DOHH2 (cell line): ENCODE data around the gene APOBEC3B.

ENCODE experiments used
- H3F3A ChIP-seq: fragments of 200-600 bp; sonication (generic), shearing (Covaris generic); 2 replicates; pipeline ENCODE4 v1.6.0; 2016; ENCODE audit warnings: antibody characterized with exemption, mild to moderate bottlenecking; ENCODE audit not compliant: control insufficient read depth, insufficient read depth
- H3K27ac ChIP-seq: fragments of 200-600 bp; sonication (generic); 2 replicates; pipeline ENCODE4 v1.5.1; 2014; ENCODE audit warnings: low read depth, mild to moderate bottlenecking, low read length, moderate library complexity
- H3K27me3 ChIP-seq: fragments of 200-600 bp; sonication (generic); 2 replicates; pipeline ENCODE4 v1.6.1; 2014; ENCODE audit warnings: mild to moderate bottlenecking, low read length, mixed read lengths; ENCODE audit not compliant: control insufficient read depth
- H3K36me3 ChIP-seq: fragments of 200-600 bp; sonication (generic); 2 replicates; pipeline ENCODE4 v1.6.1; 2014; ENCODE audit warnings: mild to moderate bottlenecking, low read length, moderate library complexity, mixed read lengths; ENCODE audit not compliant: control insufficient read depth
- H3K4me1 ChIP-seq: fragments of 200-600 bp; sonication (generic); 2 replicates; pipeline ENCODE4 v1.6.1; 2014; ENCODE audit warnings: mild to moderate bottlenecking, low read length, mixed read lengths; ENCODE audit not compliant: control insufficient read depth
- H3K4me2 ChIP-seq: fragments of 200-600 bp; sonication (generic); 2 replicates; pipeline ENCODE4 v1.6.0; 2014; ENCODE audit warnings: mild to moderate bottlenecking, low read length, moderate library complexity
- H3K4me3 ChIP-seq: fragments of 200-600 bp; sonication (generic); 2 replicates; pipeline ENCODE4 v1.5.1; 2014; ENCODE audit warnings: mild to moderate bottlenecking, low read length, mixed read lengths
- H3K79me2 ChIP-seq: fragments of 200-600 bp; sonication (generic); 2 replicates; pipeline ENCODE4 v1.6.1; 2014; ENCODE audit warnings: mild to moderate bottlenecking, low read length, mixed read lengths; ENCODE audit not compliant: control insufficient read depth
- H3K9me2 ChIP-seq: fragments of 200-600 bp; sonication (generic); replicated peaks from 2 replicates; pipeline ENCODE4 v1.6.1; 2014; ENCODE audit warnings: mild to moderate bottlenecking, low read length, mixed read lengths; ENCODE audit not compliant: control insufficient read depth
- H3K9me3 ChIP-seq: fragments of 200-600 bp; sonication (generic); 2 replicates; pipeline ENCODE4 v1.6.1; 2014; ENCODE audit warnings: antibody characterized with exemption, low read length, mixed read lengths; ENCODE audit not compliant: control insufficient read depth, insufficient read depth
- H4K20me1 ChIP-seq: fragments of 200-600 bp; sonication (generic); 2 replicates; pipeline ENCODE4 v1.6.0; 2014; ENCODE audit warnings: low read depth, mild to moderate bottlenecking, antibody characterized with exemption, low read length, moderate library complexity; ENCODE audit not compliant: control insufficient read depth, insufficient read depth
- CTCF ChIP-seq: fragments of 200-600 bp; sonication (generic); IDR thresholded peaks from one replicate; pipeline ENCODE4 v1.5.1; 2014; ENCODE audit warnings: antibody characterized with exemption, mild to moderate bottlenecking, low read depth, low read length; ENCODE audit not compliant: poor library complexity, severe bottlenecking
- EZH2phosphoT487 ChIP-seq: fragments of 200-600 bp; sonication (generic); IDR thresholded peaks from 2 replicates; pipeline ENCODE4 v1.6.1; 2017; ENCODE audit warnings: borderline replicate concordance, mild to moderate bottlenecking, antibody characterized with exemption, low read length, moderate library complexity, mixed read lengths

The APOBEC3B gene

GRCh38 chr22:38938221-38938620 lies 43.9 kb upstream of the APOBEC3B start:
- peaks cover 9% of the 10 kb centered on the region; the same call in 1 of the 2 replicates for H3K4me1 ChIP-seq
- H3K27ac ChIP-seq: no peak overlapping the region
- no peak overlapping the region for H3K4me2 ChIP-seq
- 0 out of 2 replicates have a peak, but pooled peaks cover 3% of the 10 kb centered on the region for H4K20me1 ChIP-seq
- H3K9me2 ChIP-seq: no peaks in the 10 kb centered on the region
- H3K36me3 ChIP-seq: no peaks in the 10 kb centered on the region
- peaks cover 31% of the 10 kb centered on the region for H3K27me3 ChIP-seq
- no peaks in the 10 kb centered on the region for H3K79me2 ChIP-seq
- peaks cover 3% of the 10 kb centered on the region; the same call in 1 of the 2 replicates for H3F3A ChIP-seq
- TF ChIP-seq EZH2phosphoT487: no peak
- no peaks in the 10 kb centered on the region for H3K9me3 ChIP-seq
- H3K4me3 ChIP-seq: no peak overlapping the region

- peaks cover 37% of the 10 kb centered on the region for H3K27me3 ChIP-seq
- no peak overlapping the region for H3K27ac ChIP-seq
- H3K4me1 ChIP-seq: peaks cover 12% of the 10 kb centered on the region; the same call in 1 of the 2 replicates
- no peak overlapping the region for H3K4me3 ChIP-seq
- H3F3A ChIP-seq: peaks cover 3% of the 10 kb centered on the region; the same call in 1 of the 2 replicates
- no peaks in the 10 kb centered on the region for H3K79me2 ChIP-seq
- H3K9me3 ChIP-seq: no peaks in the 10 kb centered on the region
- no peaks in the 10 kb centered on the region for H3K9me2 ChIP-seq
- TF ChIP-seq EZH2phosphoT487: no peak
- no peak for TF ChIP-seq CTCF
- H4K20me1 ChIP-seq: 0 out of 2 replicates have a peak, but pooled peaks cover 3% of the 10 kb centered on the region
- no peak overlapping the region for H3K4me2 ChIP-seq
- no peaks in the 10 kb centered on the region for H3K36me3 ChIP-seq
These were observed 43.2 kb upstream of the APOBEC3B start for GRCh38 chr22:38938925-38939324.

GRCh38 chr22:38940811-38941384 lies 41.2 kb upstream of the APOBEC3B start:
- no peak overlapping the region for H3K27ac ChIP-seq
- no peaks in the 10 kb centered on the region for H3K9me3 ChIP-seq
- TF ChIP-seq CTCF (no peak), EZH2phosphoT487 (no peak)
- H4K20me1 ChIP-seq: 0 out of 2 replicates have a peak, but pooled peaks cover 3% of the 10 kb centered on the region
- H3K4me1 ChIP-seq: peaks cover 12% of the 10 kb centered on the region; the same call in 1 of the 2 replicates
- H3K4me3 ChIP-seq: no peak overlapping the region
- H3K36me3 ChIP-seq: no peaks in the 10 kb centered on the region
- H3K4me2 ChIP-seq: no peak overlapping the region
- H3K79me2 ChIP-seq: no peaks in the 10 kb centered on the region
- H3K9me2 ChIP-seq: no peaks in the 10 kb centered on the region
- H3F3A ChIP-seq: peaks cover 3% of the 10 kb centered on the region; the same call in 1 of the 2 replicates
- H3K27me3 ChIP-seq: peaks cover 44% of the 10 kb centered on the region

- Histone ChIP-seq H4K20me1 (0 out of 2 replicates have a peak, but pooled peaks cover 3% of the 10 kb centered on the region), H3K27ac (no peak overlapping the region), H3K27me3 (peaks cover 44% of the 10 kb centered on the region), H3F3A (peaks cover 3% of the 10 kb centered on the region; the same call in 1 of the 2 replicates), H3K79me2 (no peaks in the 10 kb centered on the region), H3K4me2 (peak overlapping the region; percentile 1; the same call in 1 of the 2 replicates), H3K36me3 (no peaks in the 10 kb centered on the region), H3K9me3 (no peaks in the 10 kb centered on the region), H3K4me1 (peaks cover 12% of the 10 kb centered on the region; the same call in 1 of the 2 replicates), H3K9me2 (no peaks in the 10 kb centered on the region), H3K4me3 (no peak overlapping the region)
- TF ChIP-seq EZH2phosphoT487 (no peak), CTCF (no peak)
These were observed 40.6 kb upstream of the APOBEC3B start for GRCh38 chr22:38941488-38941987.
